Loucy (cell line): ENCODE results near the gene GNA12.

ENCODE experiments used
- CTCF ChIP-seq: fragments of 200-600 bp; sonication (generic); conservative IDR thresholded peaks from 2 replicates; pipeline ENCODE4 v1.5.1; 2014; ENCODE audit warnings: mild to moderate bottlenecking, antibody characterized with exemption, low read length
- EZH2phosphoT487 ChIP-seq: fragments of 200-600 bp; IDR thresholded peaks from 2 replicates; pipeline ENCODE4 v1.6.1; 2018; ENCODE audit warnings: antibody characterized with exemption, mild to moderate bottlenecking, moderate library complexity, borderline replicate concordance

GRCh38 chr7:2807845-2808772 is 36.0 kb downstream of the GNA12 start:
- TF ChIP-seq CTCF (no peak), EZH2phosphoT487 (no peak)
